Neuron (in vitro differentiated cells): ENCODE data around the gene CREBL2.
"Not testable (repeated sequence)": the region's sequence is repeated elsewhere in the genome, so short reads cannot be mapped to it uniquely, and the experiment has no call there.

Experiments
- H2AFZ ChIP-seq: one replicate; pipeline ENCODE4 v1.6.1; 2013; ENCODE audit warnings: low read depth, mild to moderate bottlenecking, inconsistent platforms, low read length, moderate library complexity
- H3K27me3 ChIP-seq: one replicate; pipeline ENCODE4 v1.6.1; 2013; ENCODE audit warnings: low read length; ENCODE audit not compliant: insufficient read depth
- H3K36me3 ChIP-seq: one replicate; pipeline ENCODE4 v1.6.1; 2013; ENCODE audit warnings: low read length; ENCODE audit not compliant: insufficient read depth
- H3K4me1 ChIP-seq: one replicate; pipeline ENCODE4 v1.6.1; 2013; ENCODE audit warnings: low read length; ENCODE audit not compliant: insufficient read depth
- H3K4me3 ChIP-seq: 2 replicates; pipeline ENCODE4 v1.5.1; 2013; ENCODE audit warnings: mild to moderate bottlenecking, low read length, moderate library complexity
- H3K9me3 ChIP-seq: one replicate; pipeline ENCODE4 v1.6.1; 2013; ENCODE audit warnings: low read length

Gene CREBL2

GRCh38 chr12:12627308-12627827, 15.7 kb downstream of the CREBL2 start:
- no peak overlapping the region for H2AFZ ChIP-seq
- no peaks in the 10 kb centered on the region for H3K4me1 ChIP-seq
- H3K27me3 ChIP-seq: no peaks in the 10 kb centered on the region
- no peaks in the 10 kb centered on the region for H3K36me3 ChIP-seq
- H3K4me3 ChIP-seq: no peak overlapping the region
- peaks cover 5% of the 10 kb centered on the region for H3K9me3 ChIP-seq

- Histone ChIP-seq H3K36me3 (no peaks in the 10 kb centered on the region), H3K4me1 (no peaks in the 10 kb centered on the region), H3K9me3 (peaks cover 5% of the 10 kb centered on the region), H2AFZ (no peak overlapping the region), H3K27me3 (no peaks in the 10 kb centered on the region), H3K4me3 (no peak overlapping the region)
Observed at GRCh38 chr12:12628013-12628412, 16.3 kb downstream of the CREBL2 start.

- Histone ChIP-seq H3K4me3 (no peak overlapping the region), H3K4me1 (no peaks in the 10 kb centered on the region), H3K36me3 (peaks cover 4% of the 10 kb centered on the region), H3K9me3 (no peaks in the 10 kb centered on the region), H2AFZ (no peak overlapping the region), H3K27me3 (no peaks in the 10 kb centered on the region)
Observed at GRCh38 chr12:12630850-12631249, 19.2 kb downstream of the CREBL2 start.

- H3K9me3 ChIP-seq: peaks cover 8% of the 10 kb centered on the region
- H3K36me3 ChIP-seq: peaks cover 29% of the 10 kb centered on the region
- no peaks in the 10 kb centered on the region for H3K4me1 ChIP-seq
- H3K27me3 ChIP-seq: no peaks in the 10 kb centered on the region
- no peak overlapping the region for H2AFZ ChIP-seq
- H3K4me3 ChIP-seq: no peak overlapping the region
Observed at GRCh38 chr12:12635651-12636050, 24.0 kb downstream of the CREBL2 start.

GRCh38 chr12:12636641-12637040, 25.0 kb downstream of the CREBL2 start:
- H3K36me3 ChIP-seq: peaks cover 29% of the 10 kb centered on the region
- no peaks in the 10 kb centered on the region for H3K27me3 ChIP-seq
- H3K4me3 ChIP-seq: no peak overlapping the region
- no peak overlapping the region for H2AFZ ChIP-seq
- peaks cover 8% of the 10 kb centered on the region for H3K9me3 ChIP-seq
- no peaks in the 10 kb centered on the region for H3K4me1 ChIP-seq

GRCh38 chr12:12639995-12640394, 28.3 kb downstream of the CREBL2 start:
- H3K4me1 ChIP-seq, H3K27me3 ChIP-seq, H3K4me3 ChIP-seq, H3K9me3 ChIP-seq, H2AFZ ChIP-seq: not testable (repeated sequence)
- peaks cover 54% of the 10 kb centered on the region for H3K36me3 ChIP-seq

- peaks cover 8% of the 10 kb centered on the region for H3K9me3 ChIP-seq
- no peak overlapping the region for H3K4me3 ChIP-seq
- no peak overlapping the region for H2AFZ ChIP-seq
- H3K27me3 ChIP-seq: no peaks in the 10 kb centered on the region
- no peaks in the 10 kb centered on the region for H3K4me1 ChIP-seq
- peaks cover 46% of the 10 kb centered on the region for H3K36me3 ChIP-seq
Observed at GRCh38 chr12:12641650-12642049, 30.0 kb downstream of the CREBL2 start.

- peaks cover 9% of the 10 kb centered on the region for H3K9me3 ChIP-seq
- H3K36me3 ChIP-seq: peaks cover 35% of the 10 kb centered on the region
- H2AFZ ChIP-seq: no peak overlapping the region
Observed at GRCh38 chr12:12642916-12643315, 31.2 kb downstream of the CREBL2 start.

GRCh38 chr12:12645485-12645884, 33.8 kb downstream of the CREBL2 start:
- Histone ChIP-seq H3K36me3 (peaks cover 24% of the 10 kb centered on the region), H2AFZ (no peak overlapping the region), H3K4me3 (no peak overlapping the region), H3K9me3 (peaks cover 17% of the 10 kb centered on the region), H3K4me1 (no peaks in the 10 kb centered on the region), H3K27me3 (no peaks in the 10 kb centered on the region)

More at GRCh38 chr12:12642916-12643315, 31.2 kb downstream of the CREBL2 start:
- Histone ChIP-seq H3K4me1 (no peaks in the 10 kb centered on the region), H3K27me3 (no peaks in the 10 kb centered on the region), H3K4me3 (no peak overlapping the region)

- not testable (repeated sequence) for H3K27me3 ChIP-seq, H3K4me3 ChIP-seq, H2AFZ ChIP-seq, H3K4me1 ChIP-seq
- Histone ChIP-seq H3K9me3 (peaks cover 17% of the 10 kb centered on the region), H3K36me3 (peaks cover 24% of the 10 kb centered on the region)
Observed at GRCh38 chr12:12645968-12646367, 34.3 kb downstream of the CREBL2 start.

- H3K27me3 ChIP-seq: no peaks in the 10 kb centered on the region
- peaks cover 17% of the 10 kb centered on the region for H3K9me3 ChIP-seq
- H3K4me1 ChIP-seq: no peaks in the 10 kb centered on the region
- H3K36me3 ChIP-seq: peaks cover 24% of the 10 kb centered on the region
- no peak overlapping the region for H3K4me3 ChIP-seq
- H2AFZ ChIP-seq: no peak overlapping the region
Observed at GRCh38 chr12:12646483-12647072, 34.9 kb downstream of the CREBL2 start.

- Histone ChIP-seq H3K4me1 (no peaks in the 10 kb centered on the region), H3K27me3 (no peaks in the 10 kb centered on the region), H2AFZ (no peak overlapping the region), H3K9me3 (peaks cover 17% of the 10 kb centered on the region), H3K4me3 (no peak overlapping the region), H3K36me3 (peaks cover 11% of the 10 kb centered on the region)
Observed at GRCh38 chr12:12648284-12648683, 36.6 kb downstream of the CREBL2 start.

GRCh38 chr12:12648951-12649650, 37.4 kb downstream of the CREBL2 start:
- Histone ChIP-seq H3K27me3 (no peaks in the 10 kb centered on the region), H3K4me1 (peaks cover 1% of the 10 kb centered on the region), H2AFZ (no peak overlapping the region), H3K36me3 (peaks cover 4% of the 10 kb centered on the region), H3K9me3 (peaks cover 17% of the 10 kb centered on the region), H3K4me3 (no peak overlapping the region)
